ENCODE data around the gene GNAI2.

Gene GNAI2

GRCh38 chr3:50303013-50303815, 67.2 kb downstream of the GNAI2 start, which contains the start of gene HYAL1:
Gene HYAL1, minus strand, starts transcription at chr3:50303574. Its CDS starts 618 bp downstream, at chr3:50302956.
- peak; percentile 5 for TF ChIP-seq CTCF (IDR thresholded peaks at IDR 0.05; ENCODE audit: low read length, missing control alignments)
- peak; percentile 33 for DNase-seq (ENCODE audit: low read depth)
- H3K4me3 ChIP-seq (replicated peaks; ENCODE audit: low read depth, low read length): peak within 1 kb of the TSS; percentile 10

- DNase-seq (ENCODE audit: low read depth): no peak
- no peak for TF ChIP-seq CTCF (IDR thresholded peaks at IDR 0.05; ENCODE audit: low read length, missing control alignments)
These were observed 68.6 kb downstream of the GNAI2 start for GRCh38 chr3:50304601-50305000.

More at GRCh38 chr3:50304601-50305000, 68.6 kb downstream of the GNAI2 start:
- no peak overlapping the region for H3K4me3 ChIP-seq (replicated peaks; ENCODE audit: low read depth, low read length)

Measured in fibroblast of pulmonary artery (primary cell).